GM19023 (cell line): Measurements from ENCODE around the gene NRGN.
A peak's percentile ranks its signal among the peaks of the same experiment; 100 is the strongest.

Experiments
- ATAC-seq: cut with Tn5 transposase; IDR thresholded peaks from one replicate; pipeline ENCODE4 v1.9.1; 2021; ENCODE audit warnings: mild to moderate bottlenecking, moderate library complexity; ENCODE audit not compliant: unreplicated experiment

NRGN gene

DNA sequence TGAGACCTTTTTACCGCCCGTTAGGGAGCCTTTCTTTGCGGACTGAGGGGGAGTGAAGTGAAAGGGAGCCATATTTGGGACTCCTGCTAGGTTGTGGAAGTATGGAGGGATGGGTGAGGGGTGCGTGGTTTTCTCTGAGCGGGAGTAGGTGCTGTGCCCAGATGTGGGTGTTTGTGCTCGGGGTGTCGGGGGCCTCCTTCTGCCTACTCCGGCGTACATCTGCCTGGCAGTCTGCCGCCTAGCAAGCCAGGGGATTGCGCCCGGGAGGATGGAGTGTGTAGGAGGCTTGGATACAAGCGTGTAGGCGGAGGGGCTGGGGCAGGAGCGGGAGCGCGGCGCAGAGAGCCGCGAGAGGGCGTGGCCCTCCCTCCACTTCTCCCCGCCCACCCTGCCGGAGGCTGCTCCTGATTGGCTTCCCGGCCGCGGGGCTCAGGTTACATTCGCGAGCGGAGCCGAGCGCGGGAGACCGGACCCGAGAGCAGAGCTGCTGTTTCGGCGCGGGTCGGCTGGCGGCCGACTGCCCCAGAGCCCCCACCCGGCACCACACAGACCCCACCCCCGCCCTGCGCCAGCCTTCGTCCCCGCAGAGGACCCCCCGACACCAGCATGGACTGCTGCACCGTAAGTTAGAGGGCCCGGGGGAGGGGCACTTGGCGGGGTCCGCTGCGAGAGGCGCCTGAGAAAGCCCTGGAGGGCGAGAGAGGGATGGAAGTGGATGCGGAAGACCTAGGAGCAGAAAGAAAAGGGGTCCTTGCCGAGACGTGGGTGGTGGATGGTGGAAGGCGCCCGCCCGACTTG, at the start of gene NRGN:
Gene NRGN, plus strand, starts transcription at position 464 of the 798 bp plus-strand sequence. Its CDS starts 143 bp downstream, at position 607.
- peak; percentile 98 for ATAC-seq

DNA sequence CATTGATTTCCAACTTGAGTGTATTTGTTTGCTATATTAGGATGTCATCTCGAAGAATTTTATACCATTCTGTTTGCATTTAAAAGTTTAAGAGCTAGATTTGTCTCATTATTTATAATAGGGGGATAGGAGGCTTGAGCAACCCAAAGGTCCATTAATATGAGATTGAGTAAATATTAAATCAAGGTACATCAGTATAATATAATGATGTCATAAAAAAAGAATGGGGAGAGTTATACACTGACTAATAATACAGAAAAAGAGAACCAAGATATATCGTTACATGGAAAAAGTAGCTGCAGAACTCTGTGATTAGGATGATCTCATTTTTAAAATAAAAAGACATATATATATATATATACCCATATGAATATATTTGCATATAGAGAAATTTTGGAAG, 46.6 kb upstream of the NRGN start:
- no peak for ATAC-seq

DNA sequence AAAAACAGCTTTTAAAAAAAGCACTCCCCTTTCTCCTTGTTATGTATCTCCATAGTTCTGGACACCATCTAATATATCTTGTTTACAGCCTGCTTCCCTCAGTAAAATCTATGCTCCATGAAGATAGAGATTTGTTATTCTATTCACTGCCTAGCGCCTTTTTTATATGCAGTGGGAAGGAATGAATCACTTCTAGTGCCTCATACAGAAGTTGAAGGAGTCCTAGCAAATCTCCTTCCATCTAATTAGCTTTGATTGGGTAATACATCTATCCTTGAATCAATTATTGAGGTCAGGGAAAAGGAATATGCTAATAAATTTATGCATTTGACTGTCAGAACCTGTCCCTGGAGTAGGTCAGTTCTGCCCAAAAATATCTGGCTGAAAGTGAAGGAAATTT, 40.2 kb upstream of the NRGN start:
- no peak for ATAC-seq

DNA sequence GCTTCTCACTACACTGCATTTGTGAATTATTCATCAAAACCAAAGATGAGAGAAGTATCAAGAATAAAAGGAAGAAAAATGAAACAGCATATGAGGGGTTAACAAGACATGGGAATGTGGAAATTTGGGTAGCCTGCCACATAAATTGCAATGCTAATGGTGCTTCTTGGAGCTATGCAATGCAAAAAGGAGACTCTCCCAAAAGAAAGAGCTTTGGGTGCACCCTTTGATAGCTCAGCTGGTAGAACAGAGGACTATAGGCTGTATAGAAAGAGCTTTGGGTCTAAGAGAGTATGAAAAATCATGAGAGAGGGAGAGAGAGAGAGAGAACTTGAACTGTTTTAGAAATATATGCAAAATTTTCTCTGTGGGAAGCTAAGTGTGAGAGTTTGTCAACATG, 39.7 kb upstream of the NRGN start:
- no peak for ATAC-seq

DNA sequence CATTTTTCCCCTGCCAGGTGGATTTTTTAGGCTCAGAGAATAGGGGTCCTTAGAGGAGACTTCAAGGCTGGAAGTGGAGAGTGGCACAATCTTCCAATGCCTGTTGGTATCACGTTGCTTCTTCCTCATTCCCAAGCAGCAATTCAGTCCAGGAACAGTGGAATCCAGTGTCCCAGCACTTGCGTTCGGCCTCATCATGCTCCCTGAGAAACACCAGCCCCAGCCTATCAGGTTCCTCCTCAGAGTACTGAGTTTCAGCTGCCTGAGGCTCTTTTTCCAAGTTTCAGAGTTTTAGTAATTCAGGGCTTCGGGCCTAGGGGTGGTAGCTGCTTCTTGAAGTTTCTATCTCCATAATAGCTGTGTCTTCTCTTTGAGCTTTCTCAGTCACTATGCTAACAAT, 31.9 kb upstream of the NRGN start:
- no peak for ATAC-seq

DNA sequence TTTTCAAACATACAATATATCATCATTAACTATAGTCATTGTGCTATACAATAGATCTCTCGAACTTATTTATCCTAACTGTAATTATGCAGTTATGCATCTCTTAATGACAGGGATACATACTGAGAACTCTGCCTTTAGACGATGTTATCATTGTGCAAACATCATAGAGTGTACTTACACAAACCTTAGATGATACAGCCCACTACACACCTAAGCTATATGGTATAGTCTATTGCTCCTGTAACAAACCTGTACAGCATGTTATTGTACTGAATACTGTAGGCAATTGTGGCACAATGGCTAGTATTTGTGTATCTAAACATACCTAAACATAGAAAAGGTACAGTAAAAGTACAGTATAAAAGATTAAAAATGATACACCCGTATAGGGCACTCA, 27.4 kb upstream of the NRGN start:
- no peak for ATAC-seq

DNA sequence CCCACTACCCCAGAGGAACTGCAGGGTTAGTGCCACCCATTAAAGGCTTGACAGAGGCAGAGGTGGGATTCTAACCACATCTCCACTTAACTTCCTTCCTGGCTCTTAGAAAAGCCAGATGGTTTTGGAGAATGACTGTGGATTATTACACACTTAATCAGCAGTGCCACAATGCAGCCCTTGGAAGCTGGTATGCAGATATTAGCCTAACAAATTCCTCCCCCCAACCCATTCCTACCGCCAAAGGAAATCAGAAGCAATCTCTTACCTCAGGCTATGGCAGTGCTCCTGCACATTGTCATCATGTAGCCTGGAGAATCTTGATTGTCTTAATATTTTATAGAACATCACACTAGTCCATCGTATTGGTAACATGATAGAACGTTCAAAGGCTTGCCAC, 23.2 kb upstream of the NRGN start:
- no peak for ATAC-seq

DNA sequence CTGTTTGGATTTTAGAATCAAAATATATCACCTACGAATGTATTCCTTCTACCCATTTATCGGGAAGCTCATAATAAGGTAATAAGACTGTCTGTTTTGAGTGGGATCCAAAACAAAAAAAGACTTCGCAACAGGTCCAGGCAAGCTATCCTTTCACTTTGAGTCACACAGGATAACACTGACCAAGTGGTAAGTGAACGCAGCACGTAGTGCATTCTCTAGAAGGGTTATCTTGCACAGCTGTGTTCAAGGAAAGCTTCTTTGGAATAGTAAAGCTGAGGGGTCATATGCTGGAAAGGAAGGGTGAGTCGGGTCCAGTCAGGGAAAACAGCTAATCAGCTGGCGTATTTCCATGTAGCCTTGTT, 22.3 kb upstream of the NRGN start:
- no peak for ATAC-seq

DNA sequence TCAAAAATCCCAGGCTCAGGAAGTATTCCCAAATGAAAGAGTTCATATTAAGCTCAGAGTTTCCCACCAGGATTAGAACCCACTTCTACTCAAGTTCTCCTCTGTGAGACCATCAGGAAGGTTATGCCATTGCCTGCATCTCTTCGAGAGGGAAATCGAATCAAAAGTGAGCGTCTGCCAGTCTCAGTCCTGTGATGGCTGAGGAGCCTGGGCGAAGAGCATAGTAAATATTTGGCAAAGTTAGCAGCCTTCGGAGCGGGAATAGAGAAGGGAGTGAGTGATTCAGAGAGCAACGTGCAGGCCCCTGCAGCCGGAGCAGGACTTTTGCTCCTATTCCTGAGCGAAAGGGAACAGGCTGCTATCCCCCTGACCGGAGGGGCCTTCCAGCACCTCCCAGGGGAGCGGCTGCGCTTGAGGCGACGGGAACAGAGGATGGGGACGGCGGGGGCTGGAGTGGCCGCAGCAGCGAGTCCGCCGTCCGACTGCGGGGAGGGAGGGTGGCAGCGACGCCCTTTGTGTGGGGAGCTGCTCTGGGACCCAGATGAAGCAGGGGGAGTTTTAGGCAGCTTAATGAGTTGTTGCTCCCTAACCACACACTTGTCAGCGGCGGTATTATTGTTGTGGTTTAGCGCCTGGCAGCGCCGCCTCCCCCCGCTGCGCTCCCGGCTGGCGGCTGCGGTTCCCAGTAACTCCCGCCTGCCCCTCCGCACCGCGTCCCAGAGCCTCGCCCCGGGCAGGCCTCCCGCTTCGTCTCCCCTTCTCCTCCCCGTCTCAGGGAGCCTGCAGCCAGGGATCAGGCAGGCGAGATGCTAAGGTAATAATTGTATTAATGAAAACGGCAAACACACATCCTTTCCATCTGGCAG, 21.7 kb upstream of the NRGN start:
- ATAC-seq, result peak; percentile 56

DNA sequence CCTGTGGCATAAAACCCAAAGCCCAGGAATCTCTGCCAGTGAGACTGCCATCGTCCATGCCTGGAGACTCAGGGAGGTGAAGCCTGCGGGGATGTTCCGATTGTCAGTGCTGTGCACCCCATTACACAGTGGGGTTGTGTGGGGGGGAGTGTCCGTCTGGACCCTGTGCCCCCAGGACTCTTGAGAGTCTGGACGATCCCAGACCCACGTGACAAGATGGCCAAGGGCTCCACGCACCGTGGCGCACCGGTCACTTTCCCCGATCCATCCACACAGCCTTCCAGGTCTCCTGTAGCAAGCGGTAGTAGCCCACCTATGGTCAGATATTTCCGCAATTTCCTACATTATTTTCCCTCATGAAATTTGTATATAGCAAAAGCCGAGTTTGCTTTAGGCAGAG, 20.9 kb upstream of the NRGN start:
- no peak for ATAC-seq

DNA sequence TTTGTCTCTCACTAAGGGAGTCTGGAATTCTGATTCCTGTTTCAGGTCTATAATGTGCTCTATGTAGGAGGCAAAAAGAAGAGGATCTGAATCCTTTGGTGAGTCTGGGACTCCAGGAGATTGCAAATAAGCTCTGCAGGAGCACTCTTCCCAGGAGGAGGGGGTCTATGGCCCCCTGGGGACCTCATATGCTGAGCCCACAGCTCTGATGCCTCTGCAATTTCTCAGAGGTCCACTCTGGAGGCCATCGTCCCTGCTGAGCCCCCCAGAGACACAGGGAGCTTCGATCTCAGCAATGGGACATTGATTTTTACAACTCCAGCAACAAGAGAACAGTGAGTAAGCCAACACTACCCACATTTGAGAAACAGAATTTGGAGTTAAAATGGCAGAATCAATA, 20.2 kb upstream of the NRGN start:
- ATAC-seq, result no peak

DNA sequence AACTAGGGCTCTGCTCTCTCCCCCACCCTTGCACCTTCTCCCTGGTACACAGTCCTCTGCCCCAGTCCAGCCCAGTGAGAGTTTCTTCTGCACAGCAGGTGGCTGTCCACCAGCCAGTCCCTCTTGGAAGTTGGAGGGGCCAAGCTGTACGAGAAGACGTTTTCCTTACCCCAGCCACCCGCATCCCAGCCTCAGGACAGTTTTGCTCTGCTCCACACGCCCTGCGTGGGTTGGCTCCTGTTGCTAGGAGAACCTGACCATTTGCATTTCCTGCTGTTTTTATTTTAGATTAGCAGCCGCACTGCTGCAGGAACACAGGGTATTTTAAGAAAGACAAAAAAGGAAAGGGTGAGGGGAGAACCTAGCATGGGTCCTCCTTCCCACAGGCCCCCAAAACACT, 17.6 kb upstream of the NRGN start:
- no peak for ATAC-seq

DNA sequence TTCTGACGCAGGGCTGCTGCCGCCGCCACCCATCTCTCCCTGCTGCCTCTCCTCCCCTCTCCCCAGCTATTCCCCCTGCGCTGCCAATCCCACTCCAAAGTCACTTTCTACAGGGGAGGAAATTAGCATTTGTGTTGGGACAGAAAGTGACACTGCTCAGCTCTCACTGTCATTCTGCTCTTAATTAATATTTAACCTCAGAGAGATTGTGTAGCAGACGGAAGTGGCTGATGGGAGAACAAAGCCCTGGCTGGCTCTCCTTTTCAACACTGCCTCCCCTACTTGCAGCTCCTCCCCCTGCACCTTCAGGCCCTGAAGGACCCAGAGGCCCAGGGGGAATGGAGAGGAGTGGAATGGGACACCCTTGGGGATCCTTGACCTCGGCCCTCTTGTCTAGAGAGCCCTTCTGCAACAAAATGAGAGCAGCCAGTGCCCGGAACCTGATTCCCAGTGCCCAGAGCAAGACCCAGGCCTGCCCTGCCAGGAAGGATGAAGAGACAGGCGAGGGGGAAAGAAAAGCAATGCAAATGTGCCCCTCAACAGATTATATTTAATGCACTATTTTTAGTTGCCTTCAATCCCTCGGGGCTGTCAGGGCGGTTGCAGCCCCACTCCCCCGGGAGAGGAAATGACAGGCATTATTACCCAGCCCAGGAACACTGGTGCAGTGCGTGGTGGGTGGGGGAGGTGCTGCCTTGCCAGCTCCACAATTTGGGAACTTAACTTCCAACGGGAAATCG, 14.6 kb upstream of the NRGN start:
- ATAC-seq, result peak; percentile 97

DNA sequence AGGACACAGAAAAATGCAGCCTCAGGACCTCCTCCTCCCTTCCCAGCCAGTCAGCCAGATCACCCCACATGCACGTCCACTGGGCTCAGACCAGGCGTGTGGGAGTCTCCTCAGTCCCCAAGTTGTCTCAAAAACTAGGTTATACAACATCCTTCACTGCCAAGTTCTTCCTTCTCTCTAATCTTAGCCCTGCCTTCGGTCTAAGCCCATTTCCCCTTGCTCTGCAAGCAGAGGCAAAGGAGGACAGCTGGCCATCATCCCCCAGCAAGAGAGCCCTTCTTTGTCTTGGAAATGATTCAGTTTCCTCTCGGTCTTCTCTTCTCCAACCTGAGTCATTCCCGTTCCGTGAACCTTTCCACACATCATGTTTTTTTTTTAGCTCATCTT, 14.0 kb upstream of the NRGN start:
- peak; percentile 14 for ATAC-seq

DNA sequence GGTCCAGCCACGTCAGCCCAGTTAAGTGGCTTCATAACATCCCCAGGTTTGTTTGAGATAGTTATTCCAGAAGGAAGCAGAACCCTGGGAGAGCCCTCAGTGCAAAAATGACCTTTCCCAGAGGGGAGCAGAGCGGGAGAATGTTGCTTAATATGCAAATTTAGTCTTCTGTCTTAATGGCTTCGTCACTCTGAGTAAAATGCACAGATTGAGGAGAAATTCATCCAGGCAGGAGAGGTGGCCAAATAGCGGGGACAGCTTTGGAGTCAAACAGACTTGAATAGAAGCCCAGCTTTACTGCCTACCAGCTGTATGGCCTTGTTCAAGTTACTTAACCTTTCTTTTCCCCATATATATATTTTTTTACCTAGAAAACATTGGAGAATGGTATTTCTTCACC, 12.3 kb upstream of the NRGN start:
- ATAC-seq, result no peak

DNA sequence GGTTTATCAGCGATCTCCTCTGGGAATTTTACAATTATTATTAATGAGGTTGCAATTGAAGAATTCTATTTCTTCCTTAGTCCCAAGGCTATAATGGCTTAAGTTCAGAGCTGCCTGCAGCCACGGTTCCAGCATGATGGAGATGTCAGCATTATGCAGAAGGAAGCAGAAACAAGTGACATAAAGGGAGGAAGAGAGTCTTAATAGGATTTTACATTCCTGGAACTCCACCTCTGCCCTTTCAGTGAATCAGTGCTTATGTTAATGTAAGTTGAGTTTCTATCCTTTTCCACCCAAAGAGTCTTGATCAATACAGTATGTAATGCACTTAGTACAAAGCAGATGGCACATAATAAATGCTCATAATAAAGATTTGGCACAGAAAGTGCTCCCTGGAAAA, 11.6 kb upstream of the NRGN start:
- no peak for ATAC-seq

DNA sequence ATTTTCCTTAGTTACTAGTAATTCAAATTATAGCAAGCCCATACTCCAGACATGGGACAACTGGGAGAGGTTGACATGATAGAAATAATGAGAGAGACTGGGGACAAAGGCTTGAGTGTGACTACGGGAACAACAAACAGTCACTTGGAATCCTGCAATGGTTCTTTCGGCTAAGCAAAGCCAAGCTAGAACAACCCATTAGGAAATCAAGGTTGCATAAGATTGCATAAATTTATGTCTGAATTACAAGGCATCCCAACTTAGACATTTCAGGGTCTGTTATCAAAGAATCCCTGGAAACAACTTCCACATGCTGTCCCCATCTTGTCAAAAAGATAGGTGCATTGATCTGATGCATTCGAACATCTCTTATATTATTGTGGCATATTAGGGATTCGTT, 10.2 kb upstream of the NRGN start:
- no peak for ATAC-seq

DNA sequence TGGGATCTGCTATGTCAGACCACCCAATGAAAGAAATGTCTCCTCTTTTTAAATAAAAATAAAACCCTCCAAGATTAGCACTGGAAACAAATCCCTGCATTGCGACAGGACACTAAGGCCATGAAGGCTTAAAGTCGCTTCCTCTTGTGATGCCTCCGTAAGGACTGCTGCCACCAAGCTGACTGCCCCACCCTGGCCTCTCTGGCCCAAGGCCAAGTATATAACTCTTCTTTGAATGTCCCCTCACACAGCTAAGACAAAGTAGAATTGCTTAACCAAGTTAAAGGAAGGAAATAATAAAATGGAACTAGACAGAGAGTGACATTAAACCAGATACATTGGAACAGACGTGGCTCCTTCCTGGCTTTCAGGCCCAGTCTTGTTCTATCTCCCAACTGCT, 7.5 kb upstream of the NRGN start:
- ATAC-seq, result no peak

DNA sequence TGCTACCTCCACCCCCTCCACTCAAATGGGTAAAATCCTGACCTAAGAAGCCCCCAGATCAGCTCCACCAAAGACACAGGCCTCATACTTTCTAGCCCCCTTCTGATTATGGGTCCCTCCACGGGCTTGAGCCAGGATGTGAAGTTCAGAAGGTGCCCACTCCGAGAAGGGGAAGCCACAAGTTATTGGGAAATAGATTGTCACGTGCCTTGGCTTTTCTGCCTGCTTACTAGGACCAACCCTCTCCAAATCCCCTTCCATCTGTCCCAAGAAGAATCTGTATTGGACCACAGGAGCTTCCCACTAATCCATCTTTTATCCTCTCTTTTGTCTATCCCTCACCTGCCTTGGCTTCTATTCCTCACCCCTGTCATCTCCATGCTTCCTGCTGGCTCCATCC, 3.0 kb upstream of the NRGN start:
- ATAC-seq, result no peak

DNA sequence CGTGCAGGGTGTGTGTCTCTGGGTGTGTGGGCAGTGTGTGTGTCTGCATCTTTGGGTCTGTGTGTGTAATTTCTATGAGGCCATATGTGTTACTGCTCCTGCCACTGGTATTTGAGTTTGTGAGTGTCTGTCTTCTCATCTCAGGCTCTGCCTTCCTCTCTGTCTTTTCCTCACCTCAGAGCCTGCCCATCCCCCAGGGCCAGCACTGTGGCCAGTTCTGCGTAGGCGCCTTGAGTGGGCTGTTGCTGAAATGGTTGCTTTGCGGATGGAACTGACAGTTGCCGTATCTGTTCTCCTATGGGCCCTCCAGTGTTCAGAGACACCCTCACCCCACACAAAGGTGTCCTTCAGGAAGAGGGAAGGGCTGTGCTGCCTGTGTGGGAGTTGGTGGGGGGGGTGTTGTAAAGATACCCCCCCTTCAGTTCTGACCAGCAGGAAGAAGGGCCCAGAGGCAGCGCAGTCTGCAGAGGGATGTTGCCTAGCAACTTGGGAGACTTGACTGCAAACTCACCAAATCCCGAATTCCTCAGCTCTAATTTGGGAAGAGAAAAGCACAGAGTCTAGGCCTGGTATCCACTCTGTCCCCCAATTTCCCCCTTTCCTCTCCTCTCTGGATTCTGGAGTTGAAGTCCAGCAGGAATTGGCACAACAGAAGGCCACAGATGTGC, 2.0 kb upstream of the NRGN start:
- ATAC-seq, result no peak
